Transverse colon (tissue), 4 donors: ENCODE data around the gene OR4E1. TPM values are rescaled to one million over a fixed set of nuclear protein-coding genes. Genes with fewer than 3 reads are reported as not detected.

Source experiments
- DNase-seq: peaks from one replicate; pipeline ENCODE4 v3.0.0-alpha.2; 2019
- H3K27ac ChIP-seq, 4 donors: fragments of 200-600 bp; sonication (generic); 2 replicates each; pipeline ENCODE4 v1.5.1; 2016 to 2018; ENCODE audit warnings: inconsistent platforms in 4 of 4
- H3K27me3 ChIP-seq: fragments of 200-600 bp; sonication (generic); 2 replicates; pipeline ENCODE4 v1.5.1; 2017; ENCODE audit warnings: inconsistent platforms
- H3K36me3 ChIP-seq, 4 donors: fragments of 200-600 bp; sonication (generic); 2 replicates each; pipeline ENCODE4 v1.5.1; 2017 to 2019; ENCODE audit warnings: inconsistent platforms in 4 of 4
- H3K4me1 ChIP-seq, 4 donors: fragments of 200-600 bp; sonication (generic); 2 replicates each; pipeline ENCODE4 v1.5.1; 2017 to 2020; ENCODE audit warnings: inconsistent platforms in 4 of 4
- H3K4me3 ChIP-seq, 4 donors: fragments of 200-600 bp; sonication (generic); 1 replicate in 1 of 4; 2 replicates in 3 of 4; pipeline versions ENCODE4 v1.5.1 to v1.6.1; 2017 to 2019; ENCODE audit warnings: inconsistent platforms in 4 of 4
- H3K9me3 ChIP-seq, 2 donors: fragments of 200-600 bp; sonication (generic); 2 replicates each; pipeline ENCODE4 v1.5.1; 2017 to 2019; ENCODE audit warnings: inconsistent platforms in 2 of 2
- CTCF ChIP-seq, 5 experiments: fragments of 200-600 bp in 3 of 5; fragments of 450-650 bp in 2 of 5; sonication (generic) in 3 of 5; IDR thresholded peaks; 1 replicate in 2 of 5; 2 replicates in 3 of 5; pipeline ENCODE4 v1.5.1; 2016 to 2017; ENCODE audit warnings: antibody characterized with exemption in 5 of 5, inconsistent platforms in 3 of 5, mild to moderate bottlenecking in 2 of 5, moderate library complexity in 1 of 5
- EP300 ChIP-seq: sonication (generic); formaldehyde crosslinking; IDR thresholded peaks from one replicate; pipeline ENCODE4 v1.6.1; 2017; ENCODE audit warnings: antibody characterized with exemption, low read depth
- POLR2A ChIP-seq: fragments of 450-650 bp; IDR thresholded peaks from one replicate; pipeline ENCODE4 v1.6.1; 2016; ENCODE audit warnings: antibody characterized with exemption, mild to moderate bottlenecking, moderate library complexity
- POLR2AphosphoS5 ChIP-seq, 3 donors: sonication (generic); formaldehyde crosslinking; IDR thresholded peaks; one replicate each; pipeline ENCODE4 v1.6.1; 2016; ENCODE audit warnings: antibody characterized with exemption in 3 of 3
- WGBS, 2 donors: methylation state at CpG; one replicate each; pipeline ENCODE4 v1.1.5; 2018; ENCODE audit warnings: low coverage in 1 of 2; 5-methylcytosine and 5-hydroxymethylcytosine counted together
- in situ Hi-C, 4 donors: fragments of 200-750 bp; cut with MboI; loops; one replicate each; pipeline versions ENCODE4 v1.15.0 to v1.15.1; 2017; ENCODE audit warnings: low sequenced_read_pairs in 3 of 4, low pct_ligation_motif_present in 1 of 4, low pct_unique_long_range_greater_than_20kb in 1 of 4
- intact Hi-C: fragments of 100-400 bp; cut with DNase I; formaldehyde crosslinking; loops from one replicate; pipeline ENCODE4 v1.15.1; 2023; ENCODE audit warnings: low total_unique reads
- total RNA-seq, 4 donors: library from RNA; depleted of rRNA; stranded (reverse); fragments of >200 nt; gene quantifications; one replicate each; pipeline ENCODE4 v1.1.0, GENCODE V29; 2016

OR4E1 gene
- total RNA-seq, 4 donors from 2014 or later, result not detected

- Histone ChIP-seq H3K27me3 (no peaks in the 10 kb centered on the region), H3K9me3 (no peaks in the 10 kb centered on the region), H3K36me3 (no peaks in the 10 kb centered on the region), H3K4me1 (no peaks in the 10 kb centered on the region), H3K4me3 (no peak overlapping the region), H3K27ac (no peak overlapping the region)
- 77 to 79% methylated on average over 1 to 2 of the region's 2 CpGs for WGBS, 2 donors
- in situ Hi-C loops, result no loop called here
- intact Hi-C loops, result no loop called here
- TF ChIP-seq EP300 (no peak), CTCF (IDR thresholded peaks at IDR 0.05) (no peak), POLR2A (no peak), POLR2AphosphoS5 (IDR thresholded peaks at IDR 0.05) (no peak)
- no peak for DNase-seq
Measured at GRCh38 chr14:21686468-21686867, 12.8 kb upstream of the OR4E1 start.

GRCh38 chr14:21680072-21680471 lies 6.5 kb upstream of the OR4E1 start:
- Histone ChIP-seq H3K27ac (no peak overlapping the region), H3K27me3 (no peaks in the 10 kb centered on the region), H3K4me3 (no peak overlapping the region), H3K36me3 (no peaks in the 10 kb centered on the region), H3K9me3 (no peaks in the 10 kb centered on the region), H3K4me1 (no peaks in the 10 kb centered on the region)
- no peak for TF ChIP-seq EP300
- no peak for TF ChIP-seq POLR2AphosphoS5 (IDR thresholded peaks at IDR 0.05)
- TF ChIP-seq CTCF (IDR thresholded peaks at IDR 0.05), result no peak
- no peak for TF ChIP-seq POLR2A
- in situ Hi-C loops, result no loop called here
- DNase-seq, result no peak
- intact Hi-C loops, result no loop called here
- 80 to 83% methylated on average over 2 of the region's 2 CpGs for WGBS, 2 donors

- Histone ChIP-seq H3K36me3 (no peaks in the 10 kb centered on the region), H3K27ac (no peak overlapping the region), H3K27me3 (no peaks in the 10 kb centered on the region), H3K9me3 (no peaks in the 10 kb centered on the region), H3K4me1 (no peaks in the 10 kb centered on the region), H3K4me3 (no peak overlapping the region)
- intact Hi-C loops, result no loop called here
- in situ Hi-C loops, result no loop called here
- TF ChIP-seq POLR2A (no peak), POLR2AphosphoS5 (IDR thresholded peaks at IDR 0.05) (no peak), CTCF (IDR thresholded peaks at IDR 0.05) (no peak), EP300 (no peak)
- no peak for DNase-seq
- 69 to 81% methylated on average over 3 to 4 of the region's 4 CpGs for WGBS, 2 donors
Measured at GRCh38 chr14:21675566-21675965, 1.9 kb upstream of the OR4E1 start.

- TF ChIP-seq EP300, result no peak
- TF ChIP-seq POLR2A, result no peak
- TF ChIP-seq POLR2AphosphoS5 (IDR thresholded peaks at IDR 0.05), result no peak
- no peak for TF ChIP-seq CTCF (IDR thresholded peaks at IDR 0.05)
- intact Hi-C loops, result no loop called here
- 87 to 88% methylated on average over 1 of the region's 1 CpG for WGBS, 2 donors
Measured at GRCh38 chr14:21672116-21672515, 1.5 kb downstream of the OR4E1 start.

More at GRCh38 chr14:21672116-21672515, 1.5 kb downstream of the OR4E1 start:
- DNase-seq, result no peak
- no peaks in the 10 kb centered on the region for H3K27me3 ChIP-seq
- H3K27ac ChIP-seq, result no peak overlapping the region
- H3K9me3 ChIP-seq, result no peaks in the 10 kb centered on the region
- in situ Hi-C loops, result no loop called here
- H3K36me3 ChIP-seq, result no peaks in the 10 kb centered on the region
- no peak overlapping the region for H3K4me3 ChIP-seq
- no peaks in the 10 kb centered on the region for H3K4me1 ChIP-seq
